Parathyroid adenoma (tissue), 2 donors: ENCODE measurements around the gene KICS2.
"Not testable (repeated sequence)": the region's sequence is repeated elsewhere in the genome, so short reads cannot be mapped to it uniquely, and the experiment has no call there.

Source experiments
- H2AFZ ChIP-seq: fragments of 300-600 bp; sonication (generic); one replicate; pipeline ENCODE4 v1.7.0; 2017; ENCODE audit warnings: antibody characterized with exemption, mild to moderate bottlenecking
- H3K27ac ChIP-seq: fragments of 300-600 bp; sonication (generic); one replicate; pipeline ENCODE4 v1.7.0; 2017
- H3K27me3 ChIP-seq: fragments of 300-600 bp; sonication (generic); one replicate; pipeline ENCODE4 v1.7.0; 2017; ENCODE audit warnings: low read length; ENCODE audit not compliant: control insufficient read depth, insufficient read depth
- H3K36me3 ChIP-seq: fragments of 300-600 bp; sonication (generic); one replicate; pipeline ENCODE4 v1.7.0; 2017; ENCODE audit warnings: low read length; ENCODE audit not compliant: control insufficient read depth, insufficient read depth
- H3K4me1 ChIP-seq: fragments of 300-600 bp; sonication (generic); one replicate; pipeline ENCODE4 v1.7.0; 2017; ENCODE audit warnings: control low read depth
- H3K4me2 ChIP-seq: fragments of 300-600 bp; sonication (generic); one replicate; pipeline ENCODE4 v1.7.0; 2017; ENCODE audit warnings: low read length
- H3K4me3 ChIP-seq: fragments of 300-600 bp; sonication (generic); one replicate; pipeline ENCODE4 v1.7.0; 2017; ENCODE audit warnings: low read depth, low read length
- H3K79me2 ChIP-seq: fragments of 300-600 bp; sonication (generic); one replicate; pipeline ENCODE4 v1.7.0; 2017; ENCODE audit warnings: control low read depth
- H3K9ac ChIP-seq: fragments of 300-600 bp; sonication (generic); one replicate; pipeline ENCODE4 v1.7.0; 2017; ENCODE audit warnings: mild to moderate bottlenecking
- H3K9me3 ChIP-seq: fragments of 300-600 bp; sonication (generic); one replicate; pipeline ENCODE4 v1.7.0; 2017; ENCODE audit warnings: low read length; ENCODE audit not compliant: control insufficient read depth
- TF ChIP-seq, protein P1 (sequence below): fragments of 300-600 bp; sonication (generic); IDR thresholded peaks from one replicate; pipeline ENCODE4 v1.7.0; 2017; ENCODE audit warnings: antibody characterized with exemption, mild to moderate bottlenecking
- donor health status: primary hyperparathyroidism.

The KICS2 gene

GRCh38 chr12:64203036-64203435, 19.1 kb downstream of the KICS2 start:
- H3K79me2 ChIP-seq = peaks cover 6% of the 10 kb centered on the region
- H3K27me3 ChIP-seq = no peaks in the 10 kb centered on the region
- no peak overlapping the region for H3K4me3 ChIP-seq
- H3K27ac ChIP-seq = no peak overlapping the region
- TF ChIP-seq, protein P1, sequence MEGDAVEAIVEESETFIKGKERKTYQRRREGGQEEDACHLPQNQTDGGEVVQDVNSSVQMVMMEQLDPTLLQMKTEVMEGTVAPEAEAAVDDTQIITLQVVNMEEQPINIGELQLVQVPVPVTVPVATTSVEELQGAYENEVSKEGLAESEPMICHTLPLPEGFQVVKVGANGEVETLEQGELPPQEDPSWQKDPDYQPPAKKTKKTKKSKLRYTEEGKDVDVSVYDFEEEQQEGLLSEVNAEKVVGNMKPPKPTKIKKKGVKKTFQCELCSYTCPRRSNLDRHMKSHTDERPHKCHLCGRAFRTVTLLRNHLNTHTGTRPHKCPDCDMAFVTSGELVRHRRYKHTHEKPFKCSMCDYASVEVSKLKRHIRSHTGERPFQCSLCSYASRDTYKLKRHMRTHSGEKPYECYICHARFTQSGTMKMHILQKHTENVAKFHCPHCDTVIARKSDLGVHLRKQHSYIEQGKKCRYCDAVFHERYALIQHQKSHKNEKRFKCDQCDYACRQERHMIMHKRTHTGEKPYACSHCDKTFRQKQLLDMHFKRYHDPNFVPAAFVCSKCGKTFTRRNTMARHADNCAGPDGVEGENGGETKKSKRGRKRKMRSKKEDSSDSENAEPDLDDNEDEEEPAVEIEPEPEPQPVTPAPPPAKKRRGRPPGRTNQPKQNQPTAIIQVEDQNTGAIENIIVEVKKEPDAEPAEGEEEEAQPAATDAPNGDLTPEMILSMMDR = no peak
- no peaks in the 10 kb centered on the region for H3K36me3 ChIP-seq
- H2AFZ ChIP-seq = no peak overlapping the region
- no peak overlapping the region for H3K9ac ChIP-seq
- H3K9me3 ChIP-seq = no peaks in the 10 kb centered on the region
- no peaks in the 10 kb centered on the region for H3K4me1 ChIP-seq
- no peak overlapping the region for H3K4me2 ChIP-seq

GRCh38 chr12:64195841-64196240, 26.3 kb downstream of the KICS2 start:
- not testable (repeated sequence) for H3K4me2 ChIP-seq, H3K4me3 ChIP-seq

GRCh38 chr12:64194333-64195149, 27.6 kb downstream of the KICS2 start:
- H3K9me3 ChIP-seq = no peaks in the 10 kb centered on the region
- no peak overlapping the region for H3K9ac ChIP-seq
- H3K36me3 ChIP-seq = no peaks in the 10 kb centered on the region
- H3K79me2 ChIP-seq = no peaks in the 10 kb centered on the region
- no peak overlapping the region for H3K4me2 ChIP-seq
- TF ChIP-seq, protein P1 = no peak
- no peak overlapping the region for H2AFZ ChIP-seq
- no peak overlapping the region for H3K4me3 ChIP-seq
- H3K4me1 ChIP-seq = no peaks in the 10 kb centered on the region
- H3K27ac ChIP-seq = no peak overlapping the region
- no peaks in the 10 kb centered on the region for H3K27me3 ChIP-seq

More at GRCh38 chr12:64195841-64196240, 26.3 kb downstream of the KICS2 start:
- not testable (repeated sequence) for H3K27me3 ChIP-seq, H3K4me1 ChIP-seq, H3K36me3 ChIP-seq, H2AFZ ChIP-seq, H3K79me2 ChIP-seq, H3K27ac ChIP-seq, H3K9ac ChIP-seq, H3K9me3 ChIP-seq

- Histone ChIP-seq H3K79me2 (no peaks in the 10 kb centered on the region), H3K27ac (no peak overlapping the region), H2AFZ (no peak overlapping the region), H3K4me3 (no peak overlapping the region), H3K9ac (no peak overlapping the region), H3K9me3 (no peaks in the 10 kb centered on the region), H3K4me1 (no peaks in the 10 kb centered on the region), H3K4me2 (no peak overlapping the region), H3K36me3 (no peaks in the 10 kb centered on the region), H3K27me3 (no peaks in the 10 kb centered on the region)
- TF ChIP-seq, protein P1 = no peak
These were observed 28.2 kb downstream of the KICS2 start for GRCh38 chr12:64193931-64194330.

DNA sequence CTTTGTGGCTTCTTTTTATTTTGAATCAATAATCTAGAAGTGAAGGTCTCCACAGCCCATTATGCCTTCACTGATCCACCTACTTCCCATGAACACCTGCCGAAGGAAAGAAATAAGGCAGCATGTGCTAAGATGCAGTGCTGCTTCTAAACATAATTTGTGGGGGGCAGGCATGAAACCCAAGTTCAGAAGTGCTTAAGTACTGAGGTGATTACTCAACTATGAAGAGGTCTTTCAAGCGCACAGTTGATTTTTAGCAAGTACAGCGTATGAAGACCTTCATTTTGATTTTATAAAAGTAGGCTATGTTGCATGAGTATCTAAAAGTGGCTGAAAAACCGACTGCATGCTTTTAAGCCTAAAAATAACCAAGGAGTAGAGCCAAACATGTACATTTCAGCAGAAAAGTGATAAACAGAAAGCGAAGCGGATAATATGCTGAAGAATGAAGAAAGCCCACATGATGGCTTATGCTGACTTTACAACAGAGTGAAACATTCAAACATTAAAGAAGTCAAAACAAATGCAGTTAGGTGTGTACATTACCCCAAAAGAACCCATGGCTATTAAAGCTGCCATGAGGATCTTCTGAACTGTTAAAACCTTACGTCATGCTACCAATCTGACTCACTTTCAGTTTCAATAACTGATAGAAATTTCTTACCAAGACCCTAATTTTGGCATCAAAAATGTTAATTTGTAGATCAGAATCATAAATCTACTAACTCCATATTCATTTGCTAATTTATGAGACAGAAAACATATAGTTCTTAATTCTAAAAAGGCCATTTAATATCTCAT, 29.3 kb downstream of the KICS2 start:
- no peak overlapping the region for H2AFZ ChIP-seq
- no peaks in the 10 kb centered on the region for H3K36me3 ChIP-seq
- no peaks in the 10 kb centered on the region for H3K27me3 ChIP-seq
- TF ChIP-seq, protein P1 = no peak
- H3K9ac ChIP-seq = no peak overlapping the region
- H3K4me3 ChIP-seq = no peak overlapping the region
- H3K4me1 ChIP-seq = no peaks in the 10 kb centered on the region
- H3K4me2 ChIP-seq = no peak overlapping the region
- no peaks in the 10 kb centered on the region for H3K79me2 ChIP-seq
- no peak overlapping the region for H3K27ac ChIP-seq
- no peaks in the 10 kb centered on the region for H3K9me3 ChIP-seq
